Breast epithelium (tissue), 3 donors: ENCODE data around the gene FAM9C.

Source experiments
- POLR2A ChIP-seq: fragments of 450-650 bp; IDR thresholded peaks from one replicate; pipeline ENCODE4 v1.6.1; 2016; ENCODE audit warnings: antibody characterized with exemption, mild to moderate bottlenecking, moderate library complexity
- TF ChIP-seq, protein P1 (sequence below), 3 donors: fragments of 450-650 bp; IDR thresholded peaks; one replicate each; pipeline ENCODE4 v1.5.1; 2016 to 2017; ENCODE audit warnings: antibody characterized with exemption in 3 of 3, mild to moderate bottlenecking in 3 of 3, moderate library complexity in 3 of 3

- TF ChIP-seq POLR2A, result no peak
- TF ChIP-seq, protein P1, sequence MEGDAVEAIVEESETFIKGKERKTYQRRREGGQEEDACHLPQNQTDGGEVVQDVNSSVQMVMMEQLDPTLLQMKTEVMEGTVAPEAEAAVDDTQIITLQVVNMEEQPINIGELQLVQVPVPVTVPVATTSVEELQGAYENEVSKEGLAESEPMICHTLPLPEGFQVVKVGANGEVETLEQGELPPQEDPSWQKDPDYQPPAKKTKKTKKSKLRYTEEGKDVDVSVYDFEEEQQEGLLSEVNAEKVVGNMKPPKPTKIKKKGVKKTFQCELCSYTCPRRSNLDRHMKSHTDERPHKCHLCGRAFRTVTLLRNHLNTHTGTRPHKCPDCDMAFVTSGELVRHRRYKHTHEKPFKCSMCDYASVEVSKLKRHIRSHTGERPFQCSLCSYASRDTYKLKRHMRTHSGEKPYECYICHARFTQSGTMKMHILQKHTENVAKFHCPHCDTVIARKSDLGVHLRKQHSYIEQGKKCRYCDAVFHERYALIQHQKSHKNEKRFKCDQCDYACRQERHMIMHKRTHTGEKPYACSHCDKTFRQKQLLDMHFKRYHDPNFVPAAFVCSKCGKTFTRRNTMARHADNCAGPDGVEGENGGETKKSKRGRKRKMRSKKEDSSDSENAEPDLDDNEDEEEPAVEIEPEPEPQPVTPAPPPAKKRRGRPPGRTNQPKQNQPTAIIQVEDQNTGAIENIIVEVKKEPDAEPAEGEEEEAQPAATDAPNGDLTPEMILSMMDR (IDR thresholded peaks at IDR 0.05), result no peak
Observed at GRCh38 chrX:13088156-13088487, 43.7 kb upstream of the FAM9C start.
